Measurements from ENCODE around the gene PPP1R3D. TPM values are rescaled to one million over a fixed set of nuclear protein-coding genes. Genes with fewer than 3 reads are reported as not detected.
A peak's percentile ranks its signal among the peaks of the same experiment; 100 is the strongest.

The PPP1R3D gene
- total and polyA plus RNA-seq, 10 of the 15 experiments (the other 5 are each of a cell fraction or from before 2014, with no cell fraction given): 0.39 to 4.8 (median 2.9) TPM

GRCh38 chr20:59933296-59933848 lies 6.7 kb downstream of the PPP1R3D start, which contains the start of gene SYCP2:
Gene SYCP2 (minus strand): TSS chr20:59933637. CDS start chr20:59922413, 11,224 bp downstream.
- intact Hi-C loops (cut with micrococcal nuclease; ENCODE audit: unreplicated experiment) (no loop called here), in situ Hi-C loops (cut with MboI) (no loop called here)
- FAIRE-seq: no peak
- Histone ChIP-seq H4K20me1 (ENCODE audit: control insufficient read depth, insufficient read depth) (no peaks in the 10 kb centered on the region), H3K4me3 (peak within 1 kb of the TSS; percentile 63), H2AFZ (ENCODE audit: control insufficient read depth, low read depth, low read length) (peak within 1 kb of the TSS; percentile 86), H3K9ac (ENCODE audit: control insufficient read depth, insufficient read depth, low read length) (peak within 1 kb of the TSS; percentile 39; the same call in 1 of the 2 replicates), H3K27ac (ENCODE audit: control insufficient read depth, insufficient read depth) (no peak within 1 kb of the TSS), H3K27me3 (replicated peaks in 1 of 2; ENCODE audit: control insufficient read depth in 2 of 2, insufficient read depth in 2 of 2, low read length in 1 of 2) (no peaks in the 10 kb centered on the region; a peak in 1 of 4 replicates), H3K4me2 (ENCODE audit: control insufficient read depth, insufficient read depth) (peak within 1 kb of the TSS; percentile 86), H3K4me1 (ENCODE audit: control insufficient read depth, insufficient read depth, low read length) (peaks cover 3% of the 10 kb centered on the region; the same call in 1 of the 2 replicates), H3K36me3 (ENCODE audit: control insufficient read depth in 2 of 2, insufficient read depth in 2 of 2, low read length in 1 of 2) (no peaks in the 10 kb centered on the region), H3K79me2 (ENCODE audit: control insufficient read depth, insufficient read depth, low read length) (no peaks in the 10 kb centered on the region), H3K9me3 (replicated peaks; ENCODE audit: control insufficient read depth, insufficient read depth, low read length) (no peaks in the 10 kb centered on the region)
- TF ChIP-seq MLLT1 (IDR thresholded peaks at IDR 0.05) (no peak), LARP7 (IDR thresholded peaks at IDR 0.05) (no peak), CHD2 (IDR thresholded peaks at IDR 0.05; ENCODE audit: borderline replicate concordance, low read depth, low read length) (no peak), POLR2A (IDR thresholded peaks at IDR 0.05; ENCODE audit: low read depth, low read length) (peak; percentile 29; the same call in 1 of the 2 replicates), ZBED1 (IDR thresholded peaks at IDR 0.05; ENCODE audit: borderline replicate concordance) (no peak), RUNX3 (IDR thresholded peaks at IDR 0.05; ENCODE audit: low read length) (no peak), TBL1XR1 (IDR thresholded peaks at IDR 0.05; ENCODE audit: low read depth, low read length) (no peak), ZNF24 (IDR thresholded peaks at IDR 0.05) (no peak), FOXM1 (IDR thresholded peaks at IDR 0.05; ENCODE audit: low read depth, low read length) (no peak), E2F4 (IDR thresholded peaks at IDR 0.05; ENCODE audit: low read depth, low read length) (peak; percentile 53; the same call in 1 of the 2 replicates), NR2F1 (conservative IDR thresholded peaks at IDR 0.05) (no peak), TCF3 (IDR thresholded peaks at IDR 0.05; ENCODE audit: borderline replicate concordance, insufficient read depth, low read depth, low read length) (no peak), IRF4 (IDR thresholded peaks at IDR 0.05; ENCODE audit: low read depth, low read length) (no peak), SMC3 (IDR thresholded peaks at IDR 0.05; ENCODE audit: borderline replicate concordance, low read length) (no peak), RAD51 (IDR thresholded peaks at IDR 0.05) (no peak), SIX5 (IDR thresholded peaks at IDR 0.05; ENCODE audit: low read depth, low read length, severe bottlenecking) (no peak), SMAD1 (IDR thresholded peaks at IDR 0.05; ENCODE audit: low read depth, partially characterized antibody) (no peak), BACH1 (IDR thresholded peaks at IDR 0.05; ENCODE audit: borderline replicate concordance) (no peak), JUNB (IDR thresholded peaks at IDR 0.05) (no peak), HDGF (IDR thresholded peaks at IDR 0.05) (no peak), MYB (IDR thresholded peaks at IDR 0.05; ENCODE audit: borderline replicate concordance, low read depth, low read length) (no peak), POLR2AphosphoS5 (IDR thresholded peaks at IDR 0.05; ENCODE audit: low read length) (no peak), NFYB (IDR thresholded peaks at IDR 0.05; ENCODE audit: insufficient read depth, low read depth, low read length) (peak; percentile 80), CBX5 (IDR thresholded peaks at IDR 0.05; ENCODE audit: low read depth) (no peak), ESRRA (IDR thresholded peaks at IDR 0.05; ENCODE audit: low read length) (no peak), SUPT20H (IDR thresholded peaks at IDR 0.05; ENCODE audit: borderline replicate concordance, control insufficient read depth, low read depth, low read length) (no peak)
- CTCF ChIA-PET: interaction anchor here (1.0 to 9.5 kb wide), 6 partner anchors 17 to 116 kb away, joined by 3 to 173 read pairs (median 5); no protein-coding TSS in a partner anchor
- POLR2A ChIA-PET: no interaction called here
- peak; percentile 37 for ATAC-seq
- DNase-seq (ENCODE audit: low read depth, low spot score): no peak
- SMC1A ChIA-PET (ENCODE audit: uncharacterized antibody, unreplicated experiment): interaction anchor here (1.3 to 1.8 kb wide), 2 partner anchors 15 to 19 kb away, joined by 5 read pairs; no protein-coding TSS in a partner anchor
- BruUV-seq (replicated peaks): no TSS peak
- RAD21 ChIA-PET (ENCODE audit: unreplicated experiment): interaction anchor here (1.0 kb wide), 1 partner anchor 19 kb away, joined by 3 read pairs; no protein-coding TSS in a partner anchor
- 79% methylated on average over 19 of the region's 65 CpGs for WGBS (ENCODE audit: insufficient coverage, insufficient replicate concordance, low lambda C conversion rate, missing lambda C conversion rate)

Measured in GM12878 (cell line).